Stimulated activated CD4-positive, alpha-beta T cell treated with anti-CD3 and anti-CD28 coated beads, Interleukin-12 subunit alpha, Interleukin-12 subunit beta, amount 100 ng/mL, for 48 hours (primary cell): Measurements from ENCODE around the gene PI4K2A.
"Not testable (repeated sequence)": the region's sequence is repeated elsewhere in the genome, so short reads cannot be mapped to it uniquely, and the experiment has no call there.

Experiments
- DNase-seq, 3 donors: peaks; one replicate each; pipeline ENCODE4 v3.0.0-alpha.2; 2020; ENCODE audit warnings: low read depth in 2 of 3, low spot score in 1 of 3

PI4K2A gene

GRCh38 chr10:97631098-97631497 is 9.4 kb upstream of the PI4K2A start:
- DNase-seq: no peak

- DNase-seq: peak; percentile 84 to 88 (median 86)
Measured at GRCh38 chr10:97632949-97633884, 7.3 kb upstream of the PI4K2A start, which contains the start of gene MORN4. Gene MORN4 (minus strand): TSS chr10:97633500. CDS start chr10:97619653, 13,847 bp downstream.

DNA sequence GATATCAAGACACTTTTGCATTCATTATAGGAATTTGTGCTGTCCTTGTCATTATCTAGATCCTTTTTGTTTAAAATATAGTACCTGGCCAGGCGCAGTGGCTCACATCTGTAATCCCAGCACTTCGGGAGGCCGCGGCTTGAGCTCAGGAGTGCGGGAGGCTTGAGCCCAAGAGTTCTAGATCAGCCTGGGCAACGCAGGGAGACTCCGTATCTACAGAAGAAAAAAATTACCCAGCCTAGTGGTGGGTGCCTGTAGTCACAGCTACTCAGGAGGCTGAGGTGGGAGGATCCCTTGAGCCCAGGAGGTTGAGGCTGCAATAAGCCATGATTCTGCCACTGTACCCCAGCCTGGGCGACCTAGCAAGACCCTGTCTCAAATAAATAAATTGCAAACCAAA is 6.5 kb upstream of the PI4K2A start:
- DNase-seq: peak in 1 of 3 donors; percentile 2

- DNase-seq: no peak
Measured at GRCh38 chr10:97635577-97635976, 4.9 kb upstream of the PI4K2A start.

- DNase-seq: not testable (repeated sequence)
Measured at GRCh38 chr10:97639090-97639489, 1.4 kb upstream of the PI4K2A start.

- peak in 2 of 3 donors; percentile 4 to 8 for DNase-seq
Measured at GRCh38 chr10:97640868-97641811, 669 bp downstream of the PI4K2A start.

DNA sequence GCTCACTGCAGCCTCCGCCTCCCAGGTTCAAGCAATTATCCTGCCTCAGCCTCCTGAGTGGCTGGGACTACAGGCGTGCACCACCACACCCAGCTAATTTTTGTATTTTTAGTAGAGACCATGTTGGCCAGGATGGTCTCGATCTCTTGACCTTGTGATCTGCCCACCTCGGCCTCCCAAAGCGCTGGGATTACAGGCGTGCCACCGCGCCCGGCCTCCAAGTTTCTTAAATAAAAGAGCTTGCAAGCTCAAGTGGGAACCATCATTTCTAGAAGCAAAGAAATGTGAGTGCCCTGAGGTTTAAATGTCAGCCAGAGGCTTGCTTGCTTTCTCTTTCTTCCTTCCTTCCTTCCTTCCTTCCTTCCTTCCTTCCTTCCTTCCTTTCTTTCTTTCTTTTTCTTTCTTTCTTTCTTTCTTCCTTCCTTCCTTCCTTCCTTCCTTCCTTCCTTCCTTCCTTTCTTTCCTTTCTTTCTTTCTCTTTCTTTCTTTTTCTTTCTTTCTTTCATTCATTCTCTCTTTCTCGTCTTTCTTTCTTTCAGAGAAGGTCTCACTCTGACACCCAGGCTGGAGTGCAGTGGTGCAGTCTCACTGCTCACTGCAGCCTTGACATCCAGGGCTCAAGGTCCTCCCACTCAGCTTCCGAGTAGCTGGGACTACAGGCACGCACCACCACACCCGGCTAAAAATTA is 2.1 kb downstream of the PI4K2A start:
- DNase-seq: not testable (repeated sequence)

- DNase-seq: no peak
Measured at GRCh38 chr10:97643441-97643985, 3.0 kb downstream of the PI4K2A start.

DNA sequence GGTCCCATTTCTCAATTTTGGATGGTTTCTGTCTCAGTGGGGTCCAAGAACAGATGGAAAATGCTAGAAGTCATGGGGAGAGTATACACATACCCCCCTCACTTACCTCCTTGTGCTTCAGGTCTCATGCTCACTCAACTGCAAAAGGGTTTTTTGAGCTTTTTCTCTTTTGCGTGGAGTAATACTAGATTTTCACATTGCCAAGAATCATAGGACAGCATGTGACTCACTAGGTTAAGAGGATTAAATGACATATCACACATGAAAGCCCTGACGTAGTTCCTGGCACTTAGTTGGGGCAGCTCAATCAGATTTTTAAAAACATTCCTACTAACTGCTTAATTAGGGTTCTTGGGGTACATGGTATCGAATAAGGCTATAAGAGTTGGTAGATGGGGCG is 4.5 kb downstream of the PI4K2A start:
- DNase-seq: no peak

DNA sequence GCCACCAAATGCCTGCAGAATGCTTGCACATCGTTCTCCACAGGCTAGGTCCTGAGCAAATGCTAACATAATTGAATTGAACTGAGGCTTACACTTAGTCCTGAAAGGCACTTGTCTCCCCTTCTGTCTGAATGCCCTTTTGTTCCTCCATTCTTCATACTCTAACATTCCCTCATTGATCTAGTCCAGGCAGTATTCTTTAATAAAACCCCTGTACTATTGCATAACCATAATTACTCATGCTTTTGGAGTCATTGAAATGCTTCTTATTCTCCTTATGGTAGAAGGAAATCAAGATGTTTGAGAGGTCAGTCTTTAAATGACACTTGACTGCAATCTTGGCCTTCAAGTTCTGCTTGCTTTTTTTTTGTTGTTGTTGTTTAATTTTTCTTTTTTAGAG is 7.1 kb downstream of the PI4K2A start:
- no peak for DNase-seq

GRCh38 chr10:97648562-97649404 is 8.3 kb downstream of the PI4K2A start:
- DNase-seq: peak; percentile 16 to 25 (median 24)

DNA sequence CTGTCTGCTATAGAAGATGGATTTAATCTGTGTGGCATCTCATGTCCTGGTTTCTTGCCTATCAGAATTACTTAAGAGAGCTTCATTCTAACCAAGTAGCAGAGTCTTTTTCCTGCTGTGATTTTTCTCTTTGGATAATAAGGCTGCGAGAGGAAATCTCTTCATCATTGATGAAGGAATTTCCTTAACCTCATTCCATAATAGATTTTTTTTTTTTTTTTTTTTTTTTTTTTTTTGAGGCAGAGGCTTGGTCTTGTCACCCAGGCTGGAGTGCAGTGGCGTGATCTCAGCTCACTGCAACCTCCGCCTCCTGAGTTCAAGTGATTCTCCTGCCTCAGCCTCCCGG is 8.9 kb downstream of the PI4K2A start:
- not testable (repeated sequence) for DNase-seq

GRCh38 chr10:97650726-97651125 is 10.3 kb downstream of the PI4K2A start:
- DNase-seq: no peak

- DNase-seq: no peak
Measured at GRCh38 chr10:97651773-97652172, 11.3 kb downstream of the PI4K2A start.

GRCh38 chr10:97656777-97657176 is 16.3 kb downstream of the PI4K2A start:
- DNase-seq: no peak

- DNase-seq: no peak
Measured at GRCh38 chr10:97659589-97659988, 19.1 kb downstream of the PI4K2A start.

DNA sequence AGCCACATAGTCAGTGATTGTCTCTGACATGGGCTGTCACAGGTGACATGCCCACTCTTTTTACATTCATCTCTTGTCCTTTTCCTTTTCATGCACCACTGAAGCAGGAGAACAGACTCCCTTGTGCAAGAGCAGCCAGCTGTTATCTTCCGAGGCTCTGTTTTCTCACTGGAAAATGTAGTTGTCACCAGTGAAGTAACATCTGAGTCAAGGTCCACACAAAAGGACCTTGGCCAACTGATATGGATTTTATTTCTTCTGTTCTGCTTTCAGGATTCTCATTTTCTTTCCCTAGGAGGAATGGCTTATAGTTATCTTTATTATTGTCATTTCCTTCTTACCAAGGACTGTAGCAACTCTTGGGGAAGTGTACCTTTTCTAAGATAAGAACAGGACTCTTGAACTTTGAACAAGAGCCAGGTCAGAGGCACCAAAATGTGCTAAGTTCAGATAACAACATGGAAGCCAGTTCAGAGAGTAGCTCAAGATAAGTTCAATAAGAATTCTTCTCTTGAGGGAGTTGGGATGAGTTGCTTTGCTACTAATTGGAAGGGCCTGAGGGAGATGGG is 23.9 kb downstream of the PI4K2A start:
- no peak for DNase-seq

DNA sequence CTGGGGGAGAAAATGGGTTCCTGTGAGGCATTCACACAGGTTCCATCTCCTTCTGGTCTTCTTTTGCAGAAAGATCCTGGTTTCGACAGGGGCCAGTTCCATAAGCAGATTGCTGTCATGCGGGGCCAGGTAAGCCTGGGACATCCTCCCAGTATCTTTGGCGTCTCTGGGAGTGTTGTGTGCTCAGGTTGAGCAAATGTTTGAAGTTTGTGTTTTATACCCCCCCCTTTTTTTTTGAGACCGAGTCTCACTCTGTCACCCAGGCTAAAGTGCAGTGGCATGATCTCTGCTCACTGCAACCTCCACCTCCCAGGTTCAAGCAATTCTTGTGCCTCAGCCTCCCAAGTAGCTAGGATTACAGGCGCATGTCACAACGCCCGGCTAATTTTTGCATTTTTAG is 26.5 kb downstream of the PI4K2A start:
- no peak for DNase-seq

DNA sequence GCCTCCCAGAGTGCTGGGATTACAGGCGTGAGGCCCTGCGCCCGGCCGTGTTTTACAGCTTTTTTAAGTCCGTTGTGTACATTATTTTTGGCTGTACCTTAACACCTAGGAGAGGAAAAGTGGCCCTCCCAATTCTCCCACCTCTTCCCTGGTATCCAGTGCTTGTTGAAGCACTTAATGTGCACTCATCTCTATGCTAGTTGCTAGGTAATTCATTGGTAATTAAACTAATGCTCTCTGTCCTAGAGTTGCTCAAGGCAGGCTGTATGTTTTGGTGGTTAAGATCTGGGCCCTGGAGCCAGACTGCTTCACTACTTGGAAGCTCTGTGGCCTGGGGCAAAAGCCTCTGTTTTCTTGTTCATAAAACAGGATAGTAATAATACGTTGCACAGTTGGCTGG is 27.0 kb downstream of the PI4K2A start:
- no peak for DNase-seq

DNA sequence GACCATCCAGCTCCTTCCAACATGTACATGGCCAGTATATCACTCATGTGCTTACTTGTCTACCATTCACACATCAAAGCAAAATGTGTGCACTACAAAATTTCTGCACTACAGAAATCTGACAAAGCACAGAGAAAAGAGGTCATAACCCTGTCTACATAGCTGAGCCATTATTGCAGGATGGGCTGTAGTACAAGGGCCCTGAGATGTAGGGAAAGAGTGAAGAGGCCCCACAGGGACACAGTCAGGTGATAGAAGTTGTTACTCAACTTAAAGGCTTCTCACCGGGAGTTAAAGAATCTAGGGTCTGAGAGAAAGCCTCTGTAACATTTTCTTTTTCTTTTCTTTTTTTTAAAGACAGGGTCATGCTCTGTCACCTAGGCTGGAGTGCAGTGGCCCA is 29.1 kb downstream of the PI4K2A start:
- no peak for DNase-seq
